GM18861 (cell line): ENCODE data around the gene THEMIS2.
"Not testable (repeated sequence)": the region's sequence is repeated elsewhere in the genome, so short reads cannot be mapped to it uniquely, and the experiment has no call there.

Experiments
- ATAC-seq: cut with Tn5 transposase; IDR thresholded peaks from one replicate; pipeline ENCODE4 v1.9.1; 2021; ENCODE audit not compliant: unreplicated experiment

THEMIS2 gene

DNA sequence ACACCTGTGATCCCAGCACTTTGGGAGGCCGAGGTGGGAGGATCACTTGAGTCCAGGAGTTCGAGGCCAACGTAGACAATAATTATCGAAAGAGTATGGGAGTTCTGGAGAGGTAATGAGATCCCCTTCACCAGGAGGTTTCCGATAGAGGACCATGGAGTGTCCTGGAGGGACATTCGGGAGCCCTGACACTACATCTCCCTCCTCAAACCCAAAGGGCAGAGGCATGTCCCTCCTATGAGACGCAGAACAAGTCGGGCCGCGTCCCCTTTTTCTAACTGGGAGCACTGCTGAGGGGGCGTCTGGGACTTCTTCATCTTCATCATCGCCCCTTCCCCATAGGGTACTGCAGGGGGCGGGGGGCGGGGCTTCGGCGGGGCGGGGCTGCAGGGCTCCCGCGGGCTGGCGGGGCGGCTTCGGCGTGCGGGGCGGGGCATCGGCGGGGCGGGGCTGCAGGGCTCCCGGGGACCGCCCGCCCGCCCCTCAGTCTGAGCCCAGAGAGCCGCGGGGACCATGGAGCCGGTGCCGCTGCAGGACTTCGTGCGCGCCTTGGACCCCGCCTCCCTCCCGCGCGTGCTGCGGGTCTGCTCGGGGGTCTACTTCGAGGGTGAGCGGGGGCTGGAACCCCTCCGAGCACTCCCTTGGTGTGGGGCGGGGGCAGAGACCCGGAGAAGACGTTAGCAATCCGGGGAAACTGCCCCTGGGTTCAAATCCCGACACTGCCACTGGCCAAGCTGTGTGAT lies at the start of gene THEMIS2:
THEMIS2 (plus strand) TSS at position 486 of the 743 bp plus-strand sequence; CDS start at position 514, 28 bp downstream.
- ATAC-seq, result no peak

- ATAC-seq, result no peak
These were observed 48.6 kb upstream of the THEMIS2 start for GRCh38 chr1:27823784-27824183.

- ATAC-seq, result no peak
These were observed 47.9 kb upstream of the THEMIS2 start for GRCh38 chr1:27824411-27824810.

GRCh38 chr1:27829339-27829960 lies 42.9 kb upstream of the THEMIS2 start:
- not testable (repeated sequence) for ATAC-seq

GRCh38 chr1:27830621-27831440 lies 41.5 kb upstream of the THEMIS2 start, which contains the start of gene PPP1R8:
Gene PPP1R8 (plus strand): TSS chr1:27830782. CDS start chr1:27830836, 54 bp downstream.
- peak; percentile 85 for ATAC-seq

DNA sequence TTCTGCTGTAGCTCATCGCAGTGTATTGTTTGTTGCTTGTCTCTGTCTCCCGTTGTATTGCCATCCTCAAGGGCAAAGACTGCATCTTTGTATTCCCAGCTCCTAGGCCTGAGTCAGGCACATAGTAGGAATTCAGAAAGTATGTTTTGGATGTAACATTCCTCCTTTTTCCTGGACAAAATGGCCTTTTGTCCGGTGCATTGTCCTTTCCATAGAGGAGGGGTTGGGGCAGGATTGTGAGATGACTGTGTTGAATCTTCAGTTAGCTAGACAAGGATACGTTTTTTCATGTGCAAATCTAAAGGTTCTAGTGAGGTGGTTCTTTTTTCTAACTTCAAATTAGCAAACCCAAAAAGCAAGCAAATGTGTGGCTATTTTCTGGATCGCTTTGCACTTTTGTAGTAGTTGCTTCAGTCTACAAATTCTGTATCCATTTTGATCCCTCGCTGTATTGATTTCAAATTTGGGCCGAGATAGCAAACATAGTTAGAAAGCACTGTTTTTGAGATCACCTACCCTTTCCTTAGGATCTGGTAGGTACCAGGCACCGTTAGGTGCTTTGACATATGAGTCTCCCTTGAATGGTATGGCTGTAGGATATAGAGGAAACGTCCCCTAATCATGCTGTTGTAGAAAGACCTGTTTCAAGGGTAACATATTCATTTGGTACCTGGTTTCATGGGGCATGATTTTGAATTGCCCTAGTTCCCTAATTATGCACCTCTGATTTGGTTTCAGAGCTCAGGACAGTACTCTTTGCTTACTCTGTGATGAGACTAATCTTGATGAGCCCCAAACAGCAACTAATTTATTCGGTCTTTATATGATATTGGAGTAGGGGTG lies 40.6 kb upstream of the THEMIS2 start:
- no peak for ATAC-seq

GRCh38 chr1:27832762-27833161 lies 39.6 kb upstream of the THEMIS2 start:
- no peak for ATAC-seq

GRCh38 chr1:27833470-27833869 lies 38.9 kb upstream of the THEMIS2 start:
- no peak for ATAC-seq

DNA sequence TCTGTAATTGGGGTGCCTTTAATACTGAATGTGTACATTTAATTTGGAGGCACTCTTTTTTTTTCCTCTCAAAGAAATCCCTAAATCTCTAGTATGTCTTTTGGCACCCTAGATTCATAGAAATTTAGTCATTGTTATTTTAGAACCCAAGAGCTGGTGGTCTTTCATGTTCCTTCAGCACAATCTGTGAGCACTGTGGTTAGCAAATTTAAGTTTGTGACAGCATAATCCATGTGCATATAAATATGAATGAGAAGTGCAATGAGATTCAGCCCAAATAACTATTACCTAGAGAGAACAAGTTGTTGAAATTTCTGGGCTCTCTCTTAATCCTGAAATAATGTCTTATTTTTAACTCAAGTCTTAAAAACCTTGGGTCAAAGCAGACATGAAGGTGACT lies 37.3 kb upstream of the THEMIS2 start:
- no peak for ATAC-seq

DNA sequence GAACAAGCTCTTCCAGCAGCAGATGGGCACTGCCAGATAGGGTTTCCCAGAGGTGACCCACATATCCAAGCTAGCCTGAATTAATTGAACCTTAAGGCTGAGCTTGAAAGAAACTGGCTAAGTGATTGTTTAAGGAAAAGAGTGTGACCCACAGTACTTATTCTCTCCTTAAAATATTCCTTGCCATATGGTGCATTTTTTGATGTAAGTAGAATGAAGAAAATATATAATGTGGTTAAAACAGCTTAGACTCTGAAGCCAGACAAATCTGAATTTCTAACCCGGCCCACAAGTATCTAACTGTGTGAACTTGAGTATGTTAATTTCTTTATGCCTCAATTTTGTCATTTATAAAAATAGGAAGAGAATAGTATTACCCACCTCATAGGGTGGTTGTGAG lies 36.8 kb upstream of the THEMIS2 start:
- ATAC-seq, result no peak

GRCh38 chr1:27849951-27850350 lies 22.4 kb upstream of the THEMIS2 start:
- ATAC-seq, result no peak

DNA sequence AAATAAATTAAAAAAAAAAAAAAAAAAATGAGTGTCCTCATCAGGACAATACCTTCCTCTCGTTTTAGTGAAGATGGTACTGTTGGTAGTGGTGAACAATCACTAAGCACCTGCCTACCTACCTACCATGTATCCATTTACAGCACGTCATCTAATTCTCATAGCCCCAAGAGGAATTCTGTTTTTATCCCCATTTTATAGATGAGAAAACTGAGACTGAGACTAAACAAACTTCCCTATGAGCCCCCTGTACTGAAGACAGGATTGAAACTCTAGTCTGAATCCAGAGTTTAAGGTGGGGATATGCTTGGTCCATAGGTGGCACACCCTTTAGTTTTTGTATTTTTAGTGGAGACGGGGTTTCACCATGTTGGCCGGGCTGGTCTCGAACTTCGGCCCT lies 17.3 kb upstream of the THEMIS2 start:
- ATAC-seq, result no peak

- ATAC-seq, result no peak
These were observed 15.6 kb upstream of the THEMIS2 start for GRCh38 chr1:27856561-27857343.

- not testable (repeated sequence) for ATAC-seq
These were observed 14.8 kb upstream of the THEMIS2 start for GRCh38 chr1:27857552-27857951.

GRCh38 chr1:27858072-27858948 lies 14.0 kb upstream of the THEMIS2 start:
- ATAC-seq, result no peak

- ATAC-seq, result no peak
These were observed 13.3 kb upstream of the THEMIS2 start for GRCh38 chr1:27858949-27859576.

- ATAC-seq, result no peak
These were observed 10.9 kb upstream of the THEMIS2 start for GRCh38 chr1:27861436-27861835.

DNA sequence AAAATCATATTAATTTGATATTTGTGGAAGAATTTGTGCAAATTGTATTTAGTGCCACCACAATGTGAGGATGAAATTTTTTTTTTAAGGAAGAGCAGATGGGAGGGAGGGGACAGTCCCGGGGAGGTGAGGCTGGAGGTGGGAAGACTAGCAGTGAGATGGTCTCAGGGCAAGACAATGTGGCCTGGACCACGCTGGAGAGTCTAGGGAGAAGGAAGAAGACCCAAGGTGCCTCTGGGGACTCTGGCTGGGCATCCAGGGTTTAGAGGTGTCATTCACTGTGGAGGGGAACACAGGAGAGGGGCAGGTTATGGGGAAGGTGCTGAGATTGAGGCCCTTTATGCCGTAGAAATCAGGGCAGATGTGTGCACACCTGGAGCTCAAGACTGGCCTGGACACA lies 10.3 kb upstream of the THEMIS2 start:
- no peak for ATAC-seq
